ENCODE results near the gene RASGEF1C.
"Not testable (repeated sequence)": the region's sequence is repeated elsewhere in the genome, so short reads cannot be mapped to it uniquely, and the experiment has no call there.

Gene RASGEF1C

GRCh38 chr5:180210961-180211760 lies 2.1 kb upstream of the RASGEF1C start:
- DNase-seq = no peak

- DNase-seq = not testable (repeated sequence)
Observed at GRCh38 chr5:180210077-180210476, 1.1 kb upstream of the RASGEF1C start.

GRCh38 chr5:180208435-180209081 lies 453 bp downstream of the RASGEF1C start:
- peak; percentile 55 for DNase-seq

GRCh38 chr5:180208038-180208434 lies 975 bp downstream of the RASGEF1C start:
- DNase-seq = peak; percentile 18

- no peak for DNase-seq
Observed at GRCh38 chr5:180207593-180207992, 1.4 kb downstream of the RASGEF1C start.

- no peak for DNase-seq
Observed at GRCh38 chr5:180206993-180207392, 2.0 kb downstream of the RASGEF1C start.

GRCh38 chr5:180205916-180206315 lies 3.1 kb downstream of the RASGEF1C start:
- no peak for DNase-seq

GRCh38 chr5:180204276-180204819 lies 4.7 kb downstream of the RASGEF1C start:
- no peak for DNase-seq

- DNase-seq = no peak
Observed at GRCh38 chr5:180202939-180203573, 6.0 kb downstream of the RASGEF1C start.

- peak; percentile 96 for DNase-seq
Observed at GRCh38 chr5:180201051-180201987, 7.7 kb downstream of the RASGEF1C start.

GRCh38 chr5:180199390-180199789 lies 9.6 kb downstream of the RASGEF1C start:
- no peak for DNase-seq

- no peak for DNase-seq
Observed at GRCh38 chr5:180198208-180198607, 10.8 kb downstream of the RASGEF1C start.

- DNase-seq = no peak
Observed at GRCh38 chr5:180197016-180197702, 11.9 kb downstream of the RASGEF1C start.

- DNase-seq = peak; percentile 29
Observed at GRCh38 chr5:180194410-180195345, 14.3 kb downstream of the RASGEF1C start.

GRCh38 chr5:180193749-180194375 lies 15.1 kb downstream of the RASGEF1C start:
- no peak for DNase-seq

- no peak for DNase-seq
Observed at GRCh38 chr5:180191716-180192115, 17.3 kb downstream of the RASGEF1C start.

- DNase-seq = no peak
Observed at GRCh38 chr5:180187767-180188166, 21.2 kb downstream of the RASGEF1C start.

GRCh38 chr5:180180846-180181245 lies 28.2 kb downstream of the RASGEF1C start:
- no peak for DNase-seq

GRCh38 chr5:180180421-180180820 lies 28.6 kb downstream of the RASGEF1C start:
- no peak for DNase-seq
